GM19035 (cell line): Measurements from ENCODE around the gene SELENOW.
"Not testable (repeated sequence)": the region's sequence is repeated elsewhere in the genome, so short reads cannot be mapped to it uniquely, and the experiment has no call there.

Experiments
- ATAC-seq: cut with Tn5 transposase; IDR thresholded peaks from one replicate; pipeline ENCODE4 v1.9.1; 2021; ENCODE audit not compliant: unreplicated experiment

Gene SELENOW

GRCh38 chr19:47756627-47756929 lies 21.9 kb upstream of the SELENOW start:
- ATAC-seq, result no peak

GRCh38 chr19:47756953-47757608 lies 21.4 kb upstream of the SELENOW start:
- ATAC-seq, result no peak

GRCh38 chr19:47757617-47758442 lies 20.7 kb upstream of the SELENOW start:
- no peak for ATAC-seq

- no peak for ATAC-seq
Observed at GRCh38 chr19:47758443-47758804, 20.1 kb upstream of the SELENOW start.

GRCh38 chr19:47760632-47760999 lies 17.9 kb upstream of the SELENOW start:
- no peak for ATAC-seq

GRCh38 chr19:47761566-47761965 lies 16.9 kb upstream of the SELENOW start:
- no peak for ATAC-seq

GRCh38 chr19:47762151-47762550 lies 16.4 kb upstream of the SELENOW start:
- no peak for ATAC-seq

- ATAC-seq, result no peak
Observed at GRCh38 chr19:47762615-47763308, 15.7 kb upstream of the SELENOW start.

- not testable (repeated sequence) for ATAC-seq
Observed at GRCh38 chr19:47764705-47765104, 13.8 kb upstream of the SELENOW start.

GRCh38 chr19:47765523-47766358 lies 12.8 kb upstream of the SELENOW start:
- ATAC-seq, result no peak

GRCh38 chr19:47766359-47766620 lies 12.2 kb upstream of the SELENOW start:
- no peak for ATAC-seq

- no peak for ATAC-seq
Observed at GRCh38 chr19:47766670-47767069, 11.8 kb upstream of the SELENOW start.

GRCh38 chr19:47767349-47767748 lies 11.2 kb upstream of the SELENOW start:
- no peak for ATAC-seq

- no peak for ATAC-seq
Observed at GRCh38 chr19:47768604-47769003, 9.9 kb upstream of the SELENOW start.

GRCh38 chr19:47769534-47769933 lies 9.0 kb upstream of the SELENOW start:
- ATAC-seq, result no peak

GRCh38 chr19:47771291-47771690 lies 7.2 kb upstream of the SELENOW start:
- not testable (repeated sequence) for ATAC-seq

- ATAC-seq, result no peak
Observed at GRCh38 chr19:47776568-47776967, 1.9 kb upstream of the SELENOW start.

GRCh38 chr19:47777245-47778048 lies 1.1 kb upstream of the SELENOW start:
- not testable (repeated sequence) for ATAC-seq

GRCh38 chr19:47778954-47779351 lies 450 bp downstream of the SELENOW start:
- no peak for ATAC-seq

GRCh38 chr19:47779524-47780214 lies 1.2 kb downstream of the SELENOW start:
- ATAC-seq, result no peak
